A549 (cell line): ENCODE measurements around the gene PAPPA2.

Source experiments
- CBX8 ChIP-seq: fragments of 200-600 bp; sonication (generic); IDR thresholded peaks from 2 replicates; pipeline ENCODE4 v1.6.1; 2016
- CEBPB ChIP-seq, 2 experiments: fragments of >200 bp in 1 of 2; sonication (Bioruptor Twin) in 1 of 2; formaldehyde crosslinking in 1 of 2; IDR thresholded peaks; 2 replicates each; pipeline ENCODE4 v1.6.1; 2012 to 2016
- MAZ ChIP-seq: fragments of 150-350 bp; IDR thresholded peaks from 2 replicates; pipeline ENCODE4 v1.6.1; 2014; ENCODE audit warnings: antibody characterized with exemption, low read depth, low read length, borderline replicate concordance
- RNF2 ChIP-seq: fragments of 200-600 bp; sonication (generic); IDR thresholded peaks from 2 replicates; pipeline ENCODE4 v1.6.1; 2016; ENCODE audit warnings: low read depth, mild to moderate bottlenecking, antibody characterized with exemption, moderate library complexity, borderline replicate concordance
- TF ChIP-seq, protein P1 (sequence below): fragments of 200-600 bp; sonication (generic); IDR thresholded peaks from 2 replicates; pipeline ENCODE4 v1.6.1; 2016; ENCODE audit warnings: antibody characterized with exemption, mild to moderate bottlenecking, moderate library complexity
- TF ChIP-seq, protein P2 (sequence below): fragments of >200 bp; sonication (Bioruptor Twin); formaldehyde crosslinking; IDR thresholded peaks from 3 replicates; pipeline ENCODE4 v1.5.1; 2016

DNA sequence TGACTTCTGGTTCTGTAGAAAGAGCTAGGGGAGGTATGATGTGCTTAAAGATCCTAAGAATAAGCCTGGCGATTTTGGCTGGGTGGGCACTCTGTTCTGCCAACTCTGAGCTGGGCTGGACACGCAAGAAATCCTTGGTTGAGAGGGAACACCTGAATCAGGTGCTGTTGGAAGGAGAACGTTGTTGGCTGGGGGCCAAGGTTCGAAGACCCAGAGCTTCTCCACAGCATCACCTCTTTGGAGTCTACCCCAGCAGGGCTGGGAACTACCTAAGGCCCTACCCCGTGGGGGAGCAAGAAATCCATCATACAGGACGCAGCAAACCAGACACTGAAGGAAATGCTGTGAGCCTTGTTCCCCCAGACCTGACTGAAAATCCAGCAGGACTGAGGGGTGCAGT is 93.3 kb downstream of the PAPPA2 start:
- TF ChIP-seq MAZ = no peak
- TF ChIP-seq, protein P1, sequence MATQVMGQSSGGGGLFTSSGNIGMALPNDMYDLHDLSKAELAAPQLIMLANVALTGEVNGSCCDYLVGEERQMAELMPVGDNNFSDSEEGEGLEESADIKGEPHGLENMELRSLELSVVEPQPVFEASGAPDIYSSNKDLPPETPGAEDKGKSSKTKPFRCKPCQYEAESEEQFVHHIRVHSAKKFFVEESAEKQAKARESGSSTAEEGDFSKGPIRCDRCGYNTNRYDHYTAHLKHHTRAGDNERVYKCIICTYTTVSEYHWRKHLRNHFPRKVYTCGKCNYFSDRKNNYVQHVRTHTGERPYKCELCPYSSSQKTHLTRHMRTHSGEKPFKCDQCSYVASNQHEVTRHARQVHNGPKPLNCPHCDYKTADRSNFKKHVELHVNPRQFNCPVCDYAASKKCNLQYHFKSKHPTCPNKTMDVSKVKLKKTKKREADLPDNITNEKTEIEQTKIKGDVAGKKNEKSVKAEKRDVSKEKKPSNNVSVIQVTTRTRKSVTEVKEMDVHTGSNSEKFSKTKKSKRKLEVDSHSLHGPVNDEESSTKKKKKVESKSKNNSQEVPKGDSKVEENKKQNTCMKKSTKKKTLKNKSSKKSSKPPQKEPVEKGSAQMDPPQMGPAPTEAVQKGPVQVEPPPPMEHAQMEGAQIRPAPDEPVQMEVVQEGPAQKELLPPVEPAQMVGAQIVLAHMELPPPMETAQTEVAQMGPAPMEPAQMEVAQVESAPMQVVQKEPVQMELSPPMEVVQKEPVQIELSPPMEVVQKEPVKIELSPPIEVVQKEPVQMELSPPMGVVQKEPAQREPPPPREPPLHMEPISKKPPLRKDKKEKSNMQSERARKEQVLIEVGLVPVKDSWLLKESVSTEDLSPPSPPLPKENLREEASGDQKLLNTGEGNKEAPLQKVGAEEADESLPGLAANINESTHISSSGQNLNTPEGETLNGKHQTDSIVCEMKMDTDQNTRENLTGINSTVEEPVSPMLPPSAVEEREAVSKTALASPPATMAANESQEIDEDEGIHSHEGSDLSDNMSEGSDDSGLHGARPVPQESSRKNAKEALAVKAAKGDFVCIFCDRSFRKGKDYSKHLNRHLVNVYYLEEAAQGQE = no peak
- TF ChIP-seq, protein P2, sequence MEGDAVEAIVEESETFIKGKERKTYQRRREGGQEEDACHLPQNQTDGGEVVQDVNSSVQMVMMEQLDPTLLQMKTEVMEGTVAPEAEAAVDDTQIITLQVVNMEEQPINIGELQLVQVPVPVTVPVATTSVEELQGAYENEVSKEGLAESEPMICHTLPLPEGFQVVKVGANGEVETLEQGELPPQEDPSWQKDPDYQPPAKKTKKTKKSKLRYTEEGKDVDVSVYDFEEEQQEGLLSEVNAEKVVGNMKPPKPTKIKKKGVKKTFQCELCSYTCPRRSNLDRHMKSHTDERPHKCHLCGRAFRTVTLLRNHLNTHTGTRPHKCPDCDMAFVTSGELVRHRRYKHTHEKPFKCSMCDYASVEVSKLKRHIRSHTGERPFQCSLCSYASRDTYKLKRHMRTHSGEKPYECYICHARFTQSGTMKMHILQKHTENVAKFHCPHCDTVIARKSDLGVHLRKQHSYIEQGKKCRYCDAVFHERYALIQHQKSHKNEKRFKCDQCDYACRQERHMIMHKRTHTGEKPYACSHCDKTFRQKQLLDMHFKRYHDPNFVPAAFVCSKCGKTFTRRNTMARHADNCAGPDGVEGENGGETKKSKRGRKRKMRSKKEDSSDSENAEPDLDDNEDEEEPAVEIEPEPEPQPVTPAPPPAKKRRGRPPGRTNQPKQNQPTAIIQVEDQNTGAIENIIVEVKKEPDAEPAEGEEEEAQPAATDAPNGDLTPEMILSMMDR = no peak
- TF ChIP-seq CEBPB (IDR thresholded peaks at IDR 0.05) = no peak
- TF ChIP-seq RNF2 = no peak
- no peak for TF ChIP-seq CBX8
